Measurements from ENCODE around the gene ZNF578. TPM values are rescaled to one million over a fixed set of nuclear protein-coding genes. Genes with fewer than 3 reads are reported as not detected.
"Not testable (repeated sequence)": the region's sequence is repeated elsewhere in the genome, so short reads cannot be mapped to it uniquely, and the experiment has no call there.

ZNF578 gene
- total RNA-seq, 1 experiment from 2014 or later = 0.69 TPM

DNA sequence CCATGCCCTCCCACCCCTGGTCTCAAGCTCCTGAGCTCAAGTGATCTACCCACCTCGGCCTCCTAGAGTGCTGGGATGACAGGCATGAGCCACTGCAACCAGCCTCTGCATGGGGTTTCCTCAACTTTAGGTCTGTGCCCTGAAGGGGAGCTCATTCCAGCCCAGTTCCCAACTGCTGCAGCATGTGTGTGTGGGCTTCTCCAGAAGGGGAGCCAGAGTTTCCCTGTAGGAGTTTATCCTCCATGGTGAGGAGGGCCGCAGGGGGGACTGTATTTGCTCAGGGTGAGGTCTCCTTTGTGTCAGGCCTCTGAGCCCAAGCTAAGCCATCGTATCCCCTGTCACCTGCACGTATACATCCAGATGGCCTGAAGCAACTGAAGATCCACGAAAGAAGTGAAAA lies 62.8 kb downstream of the ZNF578 start:
- intact Hi-C loops (cut with micrococcal nuclease; ENCODE audit: unreplicated experiment) = no loop called here
- no peak for TF ChIP-seq EZH2 (IDR thresholded peaks at IDR 0.05; ENCODE audit: borderline replicate concordance, low read depth, low read length, poor library complexity, severe bottlenecking)
- TF ChIP-seq CTCF (conservative IDR thresholded peaks at IDR 0.05; ENCODE audit: low read depth, low read length) = no peak
- no peak for DNase-seq (ENCODE audit: low spot score)
- Histone ChIP-seq H3K4me1 (ENCODE audit: insufficient read depth, low read length, poor library complexity, severe bottlenecking) (no peaks in the 10 kb centered on the region), H3K36me3 (ENCODE audit: insufficient read depth, low read length, poor library complexity, severe bottlenecking) (no peaks in the 10 kb centered on the region), H3K27me3 (replicated peaks; ENCODE audit: insufficient read depth, low read depth, low read length, poor library complexity) (no peaks in the 10 kb centered on the region), H3K27ac (ENCODE audit: low read depth, low read length, poor library complexity, severe bottlenecking) (no peak overlapping the region), H3K9me3 (ENCODE audit: low read depth, low read length, poor library complexity, severe bottlenecking) (peaks cover 2% of the 10 kb centered on the region), H3K4me3 (ENCODE audit: low read depth, low read length, poor library complexity, severe bottlenecking) (no peak overlapping the region)
- no TSS peak for BruUV-seq (replicated peaks)
- CTCF ChIA-PET = no interaction called here
- POLR2A ChIA-PET (ENCODE audit: low non-redundant PET) = no interaction called here

- no peak for DNase-seq (ENCODE audit: low spot score)
- POLR2A ChIA-PET (ENCODE audit: low non-redundant PET) = no interaction called here
- peaks cover 8% of the 10 kb centered on the region for H3K9me3 ChIP-seq (ENCODE audit: low read depth, low read length, poor library complexity, severe bottlenecking)
- H3K27ac ChIP-seq (ENCODE audit: low read depth, low read length, poor library complexity, severe bottlenecking) = no peak overlapping the region
- intact Hi-C loops (cut with micrococcal nuclease; ENCODE audit: unreplicated experiment) = no loop called here
- BruUV-seq (replicated peaks) = no TSS peak
- H3K4me3 ChIP-seq (ENCODE audit: low read depth, low read length, poor library complexity, severe bottlenecking) = no peak overlapping the region
- TF ChIP-seq EZH2 (IDR thresholded peaks at IDR 0.05; ENCODE audit: borderline replicate concordance, low read depth, low read length, poor library complexity, severe bottlenecking) = no peak
- TF ChIP-seq CTCF (conservative IDR thresholded peaks at IDR 0.05; ENCODE audit: low read depth, low read length) = no peak
- CTCF ChIA-PET = no interaction called here
- H3K4me1 ChIP-seq (ENCODE audit: insufficient read depth, low read length, poor library complexity, severe bottlenecking) = no peaks in the 10 kb centered on the region
- no peaks in the 10 kb centered on the region for H3K27me3 ChIP-seq (replicated peaks; ENCODE audit: insufficient read depth, low read depth, low read length, poor library complexity)
- H3K36me3 ChIP-seq (ENCODE audit: insufficient read depth, low read length, poor library complexity, severe bottlenecking) = no peaks in the 10 kb centered on the region
Measured at GRCh38 chr19:52518646-52519045, 65.3 kb downstream of the ZNF578 start.

DNA sequence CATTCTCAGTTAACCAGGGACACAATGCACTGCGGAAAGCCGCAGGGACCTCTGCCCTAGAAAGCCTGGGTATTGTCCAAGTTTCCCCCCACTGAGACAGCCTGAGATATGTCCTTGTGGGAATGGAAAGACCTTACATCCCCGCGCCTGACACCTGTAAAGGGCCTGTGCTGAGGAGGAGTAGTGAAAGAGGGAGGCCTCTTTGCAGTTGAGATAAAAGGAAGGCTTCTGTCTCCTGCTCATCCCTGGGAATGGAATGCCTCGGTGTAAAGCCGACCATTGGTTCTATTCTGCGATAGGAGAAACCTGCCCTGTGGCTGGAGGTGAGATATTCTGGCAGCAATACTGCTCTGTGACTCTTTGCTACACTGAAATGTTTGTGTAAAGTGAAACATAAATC lies 65.8 kb downstream of the ZNF578 start:
- H3K4me1 ChIP-seq (ENCODE audit: insufficient read depth, low read length, poor library complexity, severe bottlenecking); H3K27me3 ChIP-seq (replicated peaks; ENCODE audit: insufficient read depth, low read depth, low read length, poor library complexity); POLR2A ChIA-PET (ENCODE audit: low non-redundant PET); H3K36me3 ChIP-seq (ENCODE audit: insufficient read depth, low read length, poor library complexity, severe bottlenecking); DNase-seq (ENCODE audit: low spot score); intact Hi-C loops (cut with micrococcal nuclease; ENCODE audit: unreplicated experiment); H3K4me3 ChIP-seq (ENCODE audit: low read depth, low read length, poor library complexity, severe bottlenecking); CTCF ChIA-PET; H3K27ac ChIP-seq (ENCODE audit: low read depth, low read length, poor library complexity, severe bottlenecking); BruUV-seq (replicated peaks): not testable (repeated sequence)
- H3K9me3 ChIP-seq (ENCODE audit: low read depth, low read length, poor library complexity, severe bottlenecking) = peaks cover 12% of the 10 kb centered on the region

DNA sequence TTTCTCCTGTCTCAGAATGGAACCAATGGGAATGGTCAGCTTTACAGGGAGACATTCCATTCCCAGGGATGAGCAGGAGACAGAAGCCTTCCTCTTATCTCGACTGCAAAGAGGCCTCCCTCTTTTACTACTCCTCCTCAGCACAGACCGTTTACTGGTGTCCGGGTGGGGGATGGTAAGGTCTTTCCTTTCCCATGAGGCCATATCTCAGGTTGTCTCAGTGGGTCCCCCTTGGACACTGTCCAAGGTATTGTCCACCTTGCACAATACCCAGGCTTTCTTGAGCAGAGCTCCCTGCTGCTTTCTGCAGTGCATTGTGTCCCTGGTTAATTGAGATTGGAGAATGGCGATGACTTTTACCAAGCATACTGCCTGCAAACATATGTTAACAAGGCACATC lies 66.7 kb downstream of the ZNF578 start:
- no peaks in the 10 kb centered on the region for H3K4me1 ChIP-seq (ENCODE audit: insufficient read depth, low read length, poor library complexity, severe bottlenecking)
- POLR2A ChIA-PET (ENCODE audit: low non-redundant PET) = no interaction called here
- H3K27me3 ChIP-seq (replicated peaks; ENCODE audit: insufficient read depth, low read depth, low read length, poor library complexity) = no peaks in the 10 kb centered on the region
- no peak overlapping the region for H3K4me3 ChIP-seq (ENCODE audit: low read depth, low read length, poor library complexity, severe bottlenecking)
- intact Hi-C loops (cut with micrococcal nuclease; ENCODE audit: unreplicated experiment) = no loop called here
- TF ChIP-seq EZH2 (IDR thresholded peaks at IDR 0.05; ENCODE audit: borderline replicate concordance, low read depth, low read length, poor library complexity, severe bottlenecking) (no peak), CTCF (conservative IDR thresholded peaks at IDR 0.05; ENCODE audit: low read depth, low read length) (no peak)
- H3K27ac ChIP-seq (ENCODE audit: low read depth, low read length, poor library complexity, severe bottlenecking) = no peak overlapping the region
- CTCF ChIA-PET = no interaction called here
- no peaks in the 10 kb centered on the region for H3K36me3 ChIP-seq (ENCODE audit: insufficient read depth, low read length, poor library complexity, severe bottlenecking)
- DNase-seq (ENCODE audit: low spot score) = no peak
- peaks cover 12% of the 10 kb centered on the region for H3K9me3 ChIP-seq (ENCODE audit: low read depth, low read length, poor library complexity, severe bottlenecking)
- no TSS peak for BruUV-seq (replicated peaks)

Measured in A673 (cell line).